NCI-H1417 (cell line): ENCODE measurements around the gene WDR45B.
A peak's percentile ranks its signal among the peaks of the same experiment; 100 is the strongest.

Experiments
- DNase-seq, 3 experiments: peaks; one replicate each; lab custom pipeline; 2025; lab: John Stamatoyannopoulos, UW

WDR45B gene

DNA sequence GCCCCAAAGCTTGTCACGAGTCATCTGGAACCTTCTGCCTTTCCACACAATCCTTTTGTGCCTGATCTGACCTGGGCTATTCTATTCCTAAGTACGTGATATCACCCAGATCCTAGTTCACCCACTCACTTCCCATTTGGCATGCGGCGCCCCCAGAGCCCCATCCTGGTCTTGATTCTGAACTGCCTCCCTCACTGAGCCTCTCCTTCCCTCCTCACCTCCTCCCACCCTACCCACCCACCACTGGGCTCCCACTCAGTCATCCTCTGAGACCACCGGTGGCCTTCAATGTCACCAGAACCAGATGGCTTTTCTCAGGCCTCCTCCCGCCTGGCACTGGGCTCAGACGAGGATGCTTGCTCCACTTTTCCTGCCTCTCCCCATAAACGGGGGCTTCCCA, 18.5 kb downstream of the WDR45B start:
- no peak for DNase-seq

- DNase-seq, result no peak
Observed at GRCh38 chr17:82627405-82627804, 20.8 kb downstream of the WDR45B start.

- DNase-seq, result no peak
Observed at GRCh38 chr17:82623707-82624106, 24.5 kb downstream of the WDR45B start.

- no peak for DNase-seq
Observed at GRCh38 chr17:82619641-82620040, 28.6 kb downstream of the WDR45B start.

GRCh38 chr17:82619211-82619610, 29.0 kb downstream of the WDR45B start:
- DNase-seq, result no peak

GRCh38 chr17:82616021-82616711, 32.1 kb downstream of the WDR45B start:
- no peak for DNase-seq

DNA sequence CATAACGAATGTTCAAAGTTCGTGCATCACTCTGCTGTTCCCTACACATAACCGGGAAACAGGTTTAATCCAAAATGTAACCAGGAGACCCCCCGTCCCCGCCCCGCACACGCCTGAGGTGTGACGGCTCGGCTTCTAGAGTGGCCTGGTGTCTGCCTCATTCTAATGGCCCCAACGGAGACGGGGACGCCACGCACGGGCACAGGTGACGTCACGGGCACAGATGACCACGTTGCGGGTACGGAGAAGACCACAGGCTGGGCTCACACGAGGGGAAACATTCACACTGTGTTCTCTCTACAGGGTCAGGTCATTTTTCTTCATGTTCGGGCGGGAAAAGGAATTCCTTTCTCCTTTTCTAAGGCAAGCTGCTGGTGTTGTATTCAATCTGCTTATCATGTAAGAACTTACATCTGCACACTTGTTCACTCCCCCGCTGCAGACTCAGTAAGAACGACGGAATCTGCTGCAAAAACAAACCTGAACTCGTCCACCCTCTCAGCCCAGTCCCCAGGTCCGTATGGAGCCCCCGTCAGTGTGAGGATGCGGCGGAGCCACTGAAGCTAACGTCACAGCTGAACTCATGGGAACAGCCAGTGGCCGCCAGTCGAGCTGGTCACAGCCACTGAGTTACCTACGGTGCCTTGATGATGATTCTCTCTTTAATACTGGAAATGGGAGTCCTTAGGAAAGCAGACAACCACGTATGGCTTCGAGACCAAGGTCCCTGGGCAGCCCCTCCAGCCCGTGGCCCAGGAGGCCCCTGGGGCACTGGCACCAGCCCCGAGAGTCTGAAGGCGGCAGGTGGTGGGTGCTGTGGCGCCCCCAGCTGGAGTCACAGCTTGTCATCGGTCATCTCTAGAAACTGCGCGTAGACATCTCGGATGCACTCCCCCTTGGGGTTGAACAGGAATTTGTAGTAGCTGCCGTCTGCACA, 32.9 kb downstream of the WDR45B start:
- no peak for DNase-seq

GRCh38 chr17:82614095-82614631, 34.1 kb downstream of the WDR45B start:
- DNase-seq, result no peak

GRCh38 chr17:82613283-82614094, 34.8 kb downstream of the WDR45B start:
- DNase-seq, result peak; percentile 15 to 47 (median 39)

GRCh38 chr17:82611140-82612058, 36.8 kb downstream of the WDR45B start:
- DNase-seq, result peak; percentile 27 to 88 (median 43)

DNA sequence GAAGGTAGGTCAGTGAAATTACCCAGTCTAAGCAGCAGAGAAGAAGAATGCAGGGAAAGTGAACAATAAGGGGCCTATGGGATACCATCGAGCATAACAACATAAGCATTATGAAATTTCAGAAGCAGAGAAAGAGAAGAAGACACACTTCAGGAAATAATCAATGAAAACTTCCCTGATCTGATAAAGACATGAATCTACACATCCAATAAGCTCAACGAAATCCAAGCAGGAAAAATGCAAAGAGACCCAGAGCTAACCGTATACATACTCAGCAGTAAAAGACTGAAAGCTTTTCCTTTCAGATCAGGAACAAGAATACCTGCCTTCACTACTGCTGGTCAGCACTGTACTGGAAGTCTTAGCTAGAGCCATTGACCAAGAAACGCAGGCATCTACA, 38.6 kb downstream of the WDR45B start:
- DNase-seq, result no peak

GRCh38 chr17:82608816-82609215, 39.4 kb downstream of the WDR45B start:
- DNase-seq, result no peak

GRCh38 chr17:82605939-82606600, 42.2 kb downstream of the WDR45B start:
- DNase-seq, result no peak

DNA sequence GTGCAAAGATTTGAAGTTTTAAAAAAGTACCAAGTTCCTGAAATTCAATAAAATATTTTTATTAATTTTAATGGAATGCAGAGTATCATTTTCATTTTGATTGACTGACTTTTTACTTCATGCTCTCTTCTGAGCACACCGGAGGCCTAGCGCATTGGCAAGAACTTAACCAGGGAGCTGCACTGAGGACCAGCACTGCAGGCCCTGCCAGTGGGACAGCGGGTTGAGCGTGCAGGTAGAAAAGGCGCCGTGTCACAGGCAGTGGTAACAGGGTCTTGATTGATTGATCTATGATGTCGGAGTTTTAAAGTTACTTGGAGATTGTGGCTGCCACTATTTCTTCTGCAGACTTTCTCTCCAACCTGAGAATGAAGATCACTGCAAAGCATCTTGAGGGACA, 43.7 kb downstream of the WDR45B start:
- DNase-seq, result no peak

GRCh38 chr17:82603981-82604448, 44.2 kb downstream of the WDR45B start:
- no peak for DNase-seq

DNA sequence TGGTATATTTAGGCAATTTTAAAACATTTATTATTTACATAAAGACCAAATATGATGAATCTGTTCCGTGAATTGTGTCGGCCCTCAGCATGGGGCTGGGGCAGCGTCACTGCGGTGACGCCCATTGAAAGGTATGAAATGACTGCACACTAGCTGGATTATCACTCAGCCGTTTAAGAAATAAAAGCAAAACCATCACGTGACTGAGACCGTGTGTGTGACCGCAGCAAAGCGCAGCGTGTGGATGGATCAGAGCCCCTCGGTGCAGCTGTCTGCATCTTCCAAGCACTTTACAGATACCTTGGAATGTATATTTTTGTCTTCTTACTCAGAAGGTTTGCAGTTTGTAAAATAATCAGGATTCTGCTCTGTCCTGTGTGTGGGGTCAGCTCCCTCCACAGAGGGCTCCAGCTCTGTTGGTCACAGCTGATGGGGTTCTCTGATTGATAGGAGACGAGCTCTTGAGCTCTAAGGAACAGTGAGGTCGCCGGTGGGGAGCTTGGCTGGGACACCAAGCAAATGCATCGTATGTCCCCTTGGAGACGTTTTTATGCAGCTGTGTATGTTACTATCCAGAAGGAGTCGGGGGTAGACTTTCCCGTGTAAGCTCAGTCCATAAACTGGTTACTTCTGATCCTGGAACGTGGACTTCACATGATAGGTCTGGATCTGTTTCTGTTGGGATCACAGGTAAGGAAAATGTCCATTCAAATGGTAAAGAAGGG, 45.1 kb downstream of the WDR45B start:
- DNase-seq, result no peak

GRCh38 chr17:82602487-82602886, 45.8 kb downstream of the WDR45B start:
- no peak for DNase-seq

- no peak for DNase-seq
Observed at GRCh38 chr17:82601447-82602000, 46.7 kb downstream of the WDR45B start.

DNA sequence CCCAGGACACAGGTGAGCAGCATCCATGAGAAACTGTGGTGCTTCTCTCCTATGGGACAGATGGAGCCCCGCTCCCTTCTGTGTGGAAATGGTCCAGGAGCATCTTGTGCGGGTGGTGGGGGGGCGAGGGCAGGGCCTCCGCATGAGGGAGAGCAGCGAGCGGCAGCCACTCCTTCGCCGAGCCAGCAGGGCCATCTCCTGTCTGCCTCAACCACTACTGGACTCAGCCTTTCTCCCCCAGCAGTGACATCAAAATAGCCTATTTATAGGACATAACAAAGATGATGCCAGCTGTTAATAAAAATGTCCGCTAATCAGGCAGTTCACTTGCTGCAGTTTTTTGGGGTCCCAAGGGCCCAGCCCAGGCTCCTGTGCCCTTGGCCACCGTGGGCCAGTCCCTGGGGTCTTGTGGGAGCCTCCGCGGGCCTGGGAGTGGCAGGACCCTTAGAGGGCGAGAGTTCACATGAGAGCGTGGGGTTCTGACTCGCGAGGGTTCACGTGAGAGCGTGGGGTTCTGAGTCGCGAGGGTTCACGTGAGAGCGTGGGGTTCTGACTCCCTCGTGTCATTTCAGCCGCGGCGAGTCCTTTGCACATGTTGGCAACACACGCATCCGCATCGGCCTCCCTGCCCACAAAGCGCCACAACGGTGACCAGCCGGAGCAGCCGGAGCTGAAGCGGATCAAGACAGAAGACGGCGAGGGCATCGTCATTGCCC, 47.4 kb downstream of the WDR45B start:
- DNase-seq, result no peak
